ENCODE data around the gene TEX19.
"Not testable (repeated sequence)": the region's sequence is repeated elsewhere in the genome, so short reads cannot be mapped to it uniquely, and the experiment has no call there.

Gene TEX19

GRCh38 chr17:82377924-82378740 lies 19.1 kb downstream of the TEX19 start:
- FAIRE-seq (no peak), DNase-seq (ENCODE audit: insufficient read length) (no peak)
- TF ChIP-seq TAF1 (IDR thresholded peaks at IDR 0.05; ENCODE audit: borderline replicate concordance, low read depth, low read length) (no peak), POLR2A (IDR thresholded peaks at IDR 0.05; ENCODE audit: low read depth, low read length) (no peak), POLR2AphosphoS5 (IDR thresholded peaks at IDR 0.05; ENCODE audit: low read depth, low read length) (no peak)

GRCh38 chr17:82378741-82379021 lies 19.6 kb downstream of the TEX19 start:
- FAIRE-seq (no peak), DNase-seq (ENCODE audit: insufficient read length) (no peak)
- TF ChIP-seq TAF1 (IDR thresholded peaks at IDR 0.05; ENCODE audit: borderline replicate concordance, low read depth, low read length) (no peak), POLR2A (IDR thresholded peaks at IDR 0.05; ENCODE audit: low read depth, low read length) (no peak), POLR2AphosphoS5 (IDR thresholded peaks at IDR 0.05; ENCODE audit: low read depth, low read length) (no peak)

GRCh38 chr17:82380860-82381702 lies 22.0 kb downstream of the TEX19 start:
- no peak; the same call in 1 of the 2 replicates for TF ChIP-seq POLR2AphosphoS5 (IDR thresholded peaks at IDR 0.05; ENCODE audit: low read depth, low read length)
- no peak for TF ChIP-seq POLR2A (IDR thresholded peaks at IDR 0.05; ENCODE audit: low read depth, low read length)
- no peak for TF ChIP-seq TAF1 (IDR thresholded peaks at IDR 0.05; ENCODE audit: borderline replicate concordance, low read depth, low read length)
- no peak for DNase-seq (ENCODE audit: insufficient read length)
- FAIRE-seq = peak; percentile 83

GRCh38 chr17:82381703-82382009 lies 22.6 kb downstream of the TEX19 start:
- not testable (repeated sequence) for DNase-seq (ENCODE audit: insufficient read length); FAIRE-seq

- DNase-seq (ENCODE audit: insufficient read length); FAIRE-seq: not testable (repeated sequence)
These were observed 23.3 kb downstream of the TEX19 start for GRCh38 chr17:82382220-82382932.

- DNase-seq (ENCODE audit: insufficient read length) (no peak), FAIRE-seq (no peak)
- TF ChIP-seq POLR2A (IDR thresholded peaks at IDR 0.05; ENCODE audit: low read depth, low read length) (no peak), POLR2AphosphoS5 (IDR thresholded peaks at IDR 0.05; ENCODE audit: low read depth, low read length) (no peak), TAF1 (IDR thresholded peaks at IDR 0.05; ENCODE audit: borderline replicate concordance, low read depth, low read length) (no peak)
These were observed 23.8 kb downstream of the TEX19 start for GRCh38 chr17:82382933-82383255.

- no peak for TF ChIP-seq TAF1 (IDR thresholded peaks at IDR 0.05; ENCODE audit: borderline replicate concordance, low read depth, low read length)
- no peak for FAIRE-seq
- DNase-seq (ENCODE audit: insufficient read length) = no peak
These were observed 24.4 kb downstream of the TEX19 start for GRCh38 chr17:82383411-82383810.

- DNase-seq (ENCODE audit: insufficient read length) = no peak
- TF ChIP-seq POLR2AphosphoS5 (IDR thresholded peaks at IDR 0.05; ENCODE audit: low read depth, low read length) = no peak
- TF ChIP-seq POLR2A (IDR thresholded peaks at IDR 0.05; ENCODE audit: low read depth, low read length) = no peak
- no peak for TF ChIP-seq TAF1 (IDR thresholded peaks at IDR 0.05; ENCODE audit: borderline replicate concordance, low read depth, low read length)
- no peak for FAIRE-seq
These were observed 25.1 kb downstream of the TEX19 start for GRCh38 chr17:82384051-82384729.

GRCh38 chr17:82384730-82385481 lies 25.9 kb downstream of the TEX19 start:
- no peak for DNase-seq (ENCODE audit: insufficient read length)
- TF ChIP-seq POLR2AphosphoS5 (IDR thresholded peaks at IDR 0.05; ENCODE audit: low read depth, low read length) = no peak
- no peak for TF ChIP-seq POLR2A (IDR thresholded peaks at IDR 0.05; ENCODE audit: low read depth, low read length)
- no peak for TF ChIP-seq TAF1 (IDR thresholded peaks at IDR 0.05; ENCODE audit: borderline replicate concordance, low read depth, low read length)

GRCh38 chr17:82385559-82386254 lies 26.7 kb downstream of the TEX19 start:
- DNase-seq (ENCODE audit: insufficient read length) (no peak), FAIRE-seq (no peak)
- no peak for TF ChIP-seq POLR2AphosphoS5 (IDR thresholded peaks at IDR 0.05; ENCODE audit: low read depth, low read length)
- no peak for TF ChIP-seq POLR2A (IDR thresholded peaks at IDR 0.05; ENCODE audit: low read depth, low read length)
- no peak for TF ChIP-seq TAF1 (IDR thresholded peaks at IDR 0.05; ENCODE audit: borderline replicate concordance, low read depth, low read length)

More at GRCh38 chr17:82384730-82385481, 25.9 kb downstream of the TEX19 start:
- no peak for FAIRE-seq

Measured in GM12892 (cell line).